Vagina (tissue), 2 donors: ENCODE measurements around the gene CTAGE15.
"Not testable (repeated sequence)": the region's sequence is repeated elsewhere in the genome, so short reads cannot be mapped to it uniquely, and the experiment has no call there.

Experiments used
- CTCF ChIP-seq, 3 experiments: fragments of 450-650 bp in 2 of 3; fragments of 200-600 bp in 1 of 3; sonication (generic) in 1 of 3; IDR thresholded peaks; one replicate each; pipeline ENCODE4 v1.5.1; 2017 to 2019; ENCODE audit warnings: antibody characterized with exemption in 3 of 3, mild to moderate bottlenecking in 2 of 3, moderate library complexity in 2 of 3
- POLR2A ChIP-seq, 2 donors: fragments of 450-650 bp; IDR thresholded peaks; one replicate each; pipeline ENCODE4 v1.6.1; 2017; ENCODE audit warnings: antibody characterized with exemption in 2 of 2, mild to moderate bottlenecking in 2 of 2, moderate library complexity in 2 of 2
- POLR2AphosphoS5 ChIP-seq, 2 donors: sonication (generic); formaldehyde crosslinking; IDR thresholded peaks; one replicate each; pipeline ENCODE4 v1.9.0; 2017; ENCODE audit warnings: antibody characterized with exemption in 2 of 2, mild to moderate bottlenecking in 2 of 2, low read depth in 1 of 2; ENCODE audit not compliant: insufficient read depth in 1 of 2

GRCh38 chr7:143620646-143621045 lies 49.0 kb downstream of the CTAGE15 start, which contains the start of gene TCAF2:
- not testable (repeated sequence) for TF ChIP-seq POLR2AphosphoS5 (IDR thresholded peaks at IDR 0.05; ENCODE audit: insufficient read depth in 1 of 2, low read depth in 1 of 2); CTCF (IDR thresholded peaks at IDR 0.05); POLR2A (IDR thresholded peaks at IDR 0.05)
